Ureter (tissue), 1 donor: ENCODE data around the gene NUDT16L1. TPM values are rescaled to one million over a fixed set of nuclear protein-coding genes. Genes with fewer than 3 reads are reported as not detected.

ENCODE experiments used
- DNase-seq: peaks from one replicate; pipeline ENCODE4 v3.0.0-alpha.2; 2020; ENCODE audit warnings: low spot score
- total RNA-seq: library from RNA; stranded (reverse); gene quantifications from one replicate; pipeline ENCODE4 v1.2.4, GENCODE V29; 2023
- donor health status: DM: yes; HTN: yes; CAD: no.

The NUDT16L1 gene
- total RNA-seq, 1 donor from 2014 or later = 33.1 TPM

DNA sequence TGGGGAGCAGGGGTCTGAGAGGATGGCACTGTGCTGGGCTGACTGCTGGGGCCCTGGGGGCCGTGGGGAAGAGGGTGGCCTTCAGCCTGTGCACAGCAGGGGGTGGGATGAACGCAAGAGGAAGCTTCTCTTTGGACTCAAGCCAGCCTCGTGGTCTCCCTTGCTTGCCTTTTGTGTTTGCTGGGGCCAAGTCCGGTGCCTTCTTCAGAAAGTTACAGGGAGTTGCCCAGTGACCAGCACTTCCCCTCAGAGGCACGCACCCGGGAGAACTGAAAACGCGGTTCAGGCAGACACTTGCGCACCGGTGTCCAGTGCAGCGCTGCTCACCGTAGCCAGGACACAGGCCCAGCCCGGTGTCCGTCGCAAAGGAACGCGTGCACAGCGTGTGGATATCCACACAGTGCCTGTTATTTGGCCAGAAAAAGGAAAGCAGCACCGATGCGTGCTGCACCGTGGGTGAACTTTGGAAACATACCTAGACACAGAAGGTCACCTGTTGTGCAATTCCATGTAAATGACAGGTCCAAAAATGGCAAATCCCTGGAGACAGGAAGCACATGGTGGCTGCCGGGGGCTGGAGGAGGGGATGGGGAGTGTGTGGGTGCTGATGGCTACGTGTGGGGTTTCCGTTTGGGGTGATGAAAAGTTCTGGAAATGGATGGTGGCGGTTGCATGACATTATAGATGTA lies 29.4 kb upstream of the NUDT16L1 start:
- no peak for DNase-seq

DNA sequence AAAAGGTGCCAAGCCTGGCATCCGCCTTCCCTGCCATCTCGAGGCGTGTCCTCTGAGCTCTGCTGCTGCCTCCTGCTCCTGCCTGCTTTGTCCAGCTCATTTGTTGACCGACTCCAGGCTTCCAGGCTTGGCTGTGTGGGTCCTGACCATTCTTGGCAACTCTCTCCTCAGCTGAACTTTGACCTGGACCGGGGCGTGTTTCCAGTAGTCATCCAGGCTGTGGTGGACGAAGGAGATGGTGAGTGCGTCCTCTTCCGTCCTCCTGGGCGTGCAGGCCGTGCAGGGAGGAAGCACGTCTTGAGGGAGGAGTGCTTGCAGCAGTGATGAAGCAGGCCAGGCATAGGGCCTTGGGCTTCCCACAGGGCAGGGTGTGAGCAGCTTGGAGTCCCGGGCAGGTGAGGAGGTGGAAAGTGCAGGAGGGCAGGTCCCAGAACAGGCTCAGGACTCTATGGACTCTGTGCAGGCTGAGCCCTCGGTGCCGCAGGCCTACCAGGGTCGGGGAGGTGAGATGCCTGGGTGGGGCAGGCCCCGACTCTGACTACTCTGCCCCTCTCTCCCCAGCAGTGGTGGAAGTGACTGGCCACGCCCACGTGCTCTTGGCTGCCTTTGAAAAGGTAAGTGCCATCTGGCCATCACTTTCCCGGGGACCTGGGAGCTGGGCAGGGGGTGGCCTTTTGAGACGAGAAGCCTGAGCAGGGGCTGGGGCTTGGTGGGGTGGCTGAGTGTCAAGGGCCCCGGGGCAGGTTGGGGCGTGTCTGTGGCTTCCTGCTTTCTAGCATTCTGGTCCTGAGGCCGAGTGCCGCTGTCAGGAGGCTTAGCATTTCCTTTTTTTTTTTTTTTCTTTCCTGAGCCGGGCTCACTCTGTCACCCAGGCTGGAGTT lies 28.6 kb upstream of the NUDT16L1 start:
- no peak for DNase-seq

DNA sequence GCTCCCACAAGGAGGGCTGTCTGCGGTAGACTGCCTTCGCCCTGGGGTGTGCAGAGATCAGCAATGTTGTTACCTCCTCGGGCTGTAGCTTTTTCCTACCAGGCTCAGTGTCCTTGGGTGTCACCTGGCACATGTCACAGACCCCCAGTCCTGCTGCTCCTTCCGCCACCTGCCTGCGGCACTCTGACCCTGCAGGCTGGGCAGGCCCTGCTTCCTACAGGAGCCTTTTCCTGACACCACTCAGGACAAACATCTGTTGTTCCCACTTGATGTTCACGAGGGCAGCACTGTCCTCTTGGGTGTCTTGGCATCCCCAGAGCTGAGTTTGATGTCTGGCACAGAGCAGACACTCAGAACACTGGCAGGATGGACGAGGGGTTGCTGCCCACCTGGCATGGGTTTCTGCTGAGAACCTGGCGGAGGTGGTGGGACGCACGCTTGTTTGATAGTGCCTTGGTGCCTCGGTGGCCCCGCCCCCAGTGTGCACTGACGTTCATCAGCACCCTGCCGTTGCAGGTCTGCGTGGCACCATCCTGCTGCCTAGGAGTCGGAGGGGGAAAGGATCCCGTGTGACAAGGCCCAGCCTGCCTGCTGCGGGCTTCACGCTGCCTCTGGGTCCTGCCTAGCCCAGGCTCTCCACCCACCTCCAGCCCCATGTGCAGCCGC lies 26.7 kb upstream of the NUDT16L1 start:
- DNase-seq = no peak

DNA sequence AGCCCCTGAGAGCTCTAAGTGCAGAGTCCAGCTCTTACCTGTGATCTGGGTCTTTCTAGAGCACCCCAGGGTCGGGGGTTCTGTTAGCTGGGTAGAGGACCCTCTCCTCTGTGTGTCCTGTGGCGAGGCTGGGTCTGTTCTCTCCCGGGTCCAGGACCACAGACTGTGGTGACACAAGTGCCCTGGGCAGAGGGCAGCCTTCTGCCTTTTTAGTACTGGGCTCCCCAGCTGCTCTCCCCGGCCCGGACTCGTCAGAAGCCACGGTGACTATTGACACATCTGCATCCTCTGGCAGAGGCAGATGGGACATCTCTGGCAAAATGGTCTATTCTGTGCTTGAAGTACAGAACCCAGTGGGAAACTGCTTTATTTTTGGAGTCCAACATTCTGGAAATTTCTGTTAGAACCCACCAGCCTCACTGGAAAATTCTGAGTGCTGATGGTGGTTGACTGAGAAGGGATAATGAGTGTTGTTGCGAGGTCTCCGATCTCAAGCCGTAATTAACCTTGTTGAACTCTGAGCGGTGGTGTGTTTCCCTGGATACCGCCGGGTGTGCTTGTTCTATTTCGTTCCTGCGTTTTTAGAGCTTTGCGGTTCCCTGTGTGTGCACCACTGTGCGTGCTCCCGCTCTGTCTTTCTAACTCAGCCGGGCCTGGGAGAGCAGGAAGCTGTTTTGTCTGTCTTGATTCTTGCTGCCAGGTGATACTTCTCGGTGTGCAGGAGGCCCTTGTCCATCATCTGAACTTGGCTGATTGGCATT lies 26.0 kb upstream of the NUDT16L1 start:
- no peak for DNase-seq

DNA sequence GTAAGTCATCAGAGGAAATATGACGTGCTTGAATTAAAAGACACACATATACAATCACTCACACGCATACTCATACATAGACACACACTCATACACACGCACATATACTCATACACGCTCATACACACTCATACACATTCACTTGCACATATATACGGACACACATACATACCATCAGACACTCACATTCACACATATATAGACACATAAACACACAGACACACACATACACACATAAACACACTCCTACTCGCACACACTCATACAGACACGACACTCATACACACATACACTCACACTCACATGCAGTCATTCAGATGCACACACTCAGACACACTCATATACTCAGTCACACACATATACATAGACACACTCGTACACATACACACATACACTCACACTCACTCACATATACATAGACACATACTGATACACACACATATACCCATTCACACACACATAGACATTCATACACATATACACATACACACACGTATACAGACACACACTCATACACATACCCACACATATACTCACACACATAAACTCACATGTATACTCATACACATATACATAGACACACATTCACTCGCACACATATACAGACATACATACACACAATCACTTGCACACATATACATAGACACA lies 24.9 kb upstream of the NUDT16L1 start:
- no peak for DNase-seq

DNA sequence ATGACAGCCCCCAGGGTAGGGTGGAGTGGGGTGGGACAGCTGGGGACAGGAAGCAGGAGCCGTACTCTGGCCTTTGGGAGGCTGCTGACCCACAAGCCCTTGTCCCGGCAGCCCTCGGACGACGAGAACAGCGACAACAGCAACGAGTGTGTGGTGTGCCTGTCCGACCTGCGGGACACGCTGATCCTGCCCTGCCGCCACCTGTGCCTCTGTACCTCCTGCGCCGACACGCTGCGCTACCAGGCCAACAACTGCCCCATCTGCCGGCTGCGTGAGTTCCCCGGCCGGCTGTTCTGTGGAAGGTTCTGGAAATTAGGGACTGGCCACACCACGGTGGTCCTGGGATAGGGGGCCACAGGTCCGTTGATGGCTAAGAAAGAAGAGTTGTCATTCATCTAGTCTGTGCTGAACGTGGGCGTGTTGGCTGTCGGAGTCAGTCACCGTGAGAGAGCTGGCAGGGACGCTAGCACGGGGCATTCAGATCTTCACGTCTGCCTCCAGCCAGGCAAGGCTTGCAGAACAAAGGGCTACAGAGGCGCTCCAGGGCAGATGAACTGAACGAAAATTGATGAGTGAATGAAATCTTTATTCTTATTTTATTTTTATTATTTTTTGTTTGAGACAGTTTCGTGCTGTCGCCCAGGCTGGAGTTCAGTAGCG lies 19.8 kb upstream of the NUDT16L1 start:
- no peak for DNase-seq

DNA sequence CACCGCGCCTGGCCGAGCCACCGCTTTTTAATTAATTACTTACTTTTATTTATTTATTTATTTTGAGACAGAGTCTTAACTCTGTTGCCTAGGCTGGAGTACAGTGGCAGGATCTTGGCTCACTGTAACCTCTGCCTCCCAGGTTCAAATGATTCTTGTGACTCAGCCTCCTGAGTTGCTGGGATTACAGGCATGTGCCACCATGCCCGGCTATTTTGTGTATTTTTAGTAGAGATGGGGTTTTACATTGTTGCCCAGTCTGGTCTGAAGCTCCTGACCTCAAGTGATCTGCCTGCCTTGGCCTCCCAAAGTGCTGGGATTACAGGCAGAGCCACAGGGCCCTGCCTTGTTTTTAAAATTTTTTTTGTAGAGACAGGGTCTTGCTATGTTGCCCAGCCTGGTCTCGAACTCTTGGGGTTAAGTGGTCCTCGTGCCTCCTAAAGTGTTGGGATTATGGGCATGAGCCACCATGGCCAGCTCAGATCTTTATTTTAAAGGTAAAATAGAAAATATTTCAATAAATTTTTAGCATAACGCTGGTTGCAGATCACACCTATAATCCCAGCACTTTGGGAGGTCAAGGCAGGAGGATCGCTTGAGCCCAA lies 18.3 kb upstream of the NUDT16L1 start:
- DNase-seq = no peak

DNA sequence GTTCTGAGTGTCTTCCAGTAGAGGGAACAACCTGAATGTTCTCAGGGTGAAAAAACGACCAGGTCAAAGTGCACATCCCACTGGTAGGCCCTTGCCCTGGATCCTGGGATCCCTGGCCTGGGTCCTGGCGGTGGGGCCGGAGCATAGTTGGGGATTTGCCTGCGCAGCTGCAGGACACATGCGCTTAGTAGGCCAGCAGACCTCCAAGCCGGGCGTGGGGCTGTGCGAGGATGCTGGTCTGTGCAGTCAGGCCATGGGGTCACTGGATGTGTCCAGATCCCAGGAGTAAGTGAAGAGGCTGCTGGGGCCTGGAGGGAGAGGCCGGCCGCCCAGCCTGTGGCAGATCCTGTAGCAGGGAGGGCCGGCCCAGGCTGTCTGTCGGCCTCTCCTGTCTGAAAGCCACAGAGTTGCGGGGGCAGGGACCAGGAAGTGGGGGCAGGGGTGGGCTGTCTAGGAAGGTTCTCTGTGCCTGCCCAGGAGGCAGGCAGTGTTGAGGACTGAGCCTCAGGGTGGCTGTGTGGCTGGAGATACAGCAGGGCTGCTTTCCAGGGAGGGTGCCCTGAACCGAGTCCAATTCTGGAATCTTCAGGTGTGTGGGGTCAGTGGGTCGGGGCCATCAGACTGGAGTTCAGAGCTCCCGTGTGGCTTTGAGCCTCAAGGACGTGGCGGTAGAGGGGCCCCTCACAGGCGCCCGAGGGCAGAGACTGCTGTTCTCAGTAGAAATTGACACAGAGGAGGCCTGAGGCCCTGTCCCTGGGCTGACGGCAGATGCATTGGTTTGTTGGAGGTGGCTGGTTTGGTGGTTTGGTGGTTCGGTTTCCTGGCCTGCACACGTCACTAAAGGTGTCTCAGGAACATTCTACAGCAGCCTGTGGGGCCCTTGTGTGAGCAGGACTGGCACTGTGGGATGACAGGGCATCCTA lies 17.2 kb upstream of the NUDT16L1 start:
- DNase-seq = no peak

DNA sequence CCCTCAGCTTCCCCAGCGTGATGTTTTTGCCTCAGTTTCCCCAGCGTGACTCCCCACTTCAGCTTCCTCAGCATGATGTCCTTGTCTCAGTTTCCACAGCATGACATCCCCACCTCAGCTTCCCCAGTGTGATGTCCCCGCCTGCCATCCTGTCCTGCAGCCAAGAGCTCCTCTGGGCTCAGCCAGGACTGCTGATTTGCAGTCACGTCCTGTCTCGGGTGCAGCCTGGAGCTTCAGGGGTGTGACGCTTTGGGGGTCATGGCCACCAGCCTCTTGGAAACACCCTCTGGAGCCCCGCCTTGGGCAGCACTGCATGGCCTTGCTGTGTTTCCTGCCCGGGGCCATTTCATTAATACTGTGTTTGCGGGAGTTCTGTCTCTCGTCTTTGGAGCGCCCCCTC lies 16.5 kb upstream of the NUDT16L1 start:
- DNase-seq = no peak

DNA sequence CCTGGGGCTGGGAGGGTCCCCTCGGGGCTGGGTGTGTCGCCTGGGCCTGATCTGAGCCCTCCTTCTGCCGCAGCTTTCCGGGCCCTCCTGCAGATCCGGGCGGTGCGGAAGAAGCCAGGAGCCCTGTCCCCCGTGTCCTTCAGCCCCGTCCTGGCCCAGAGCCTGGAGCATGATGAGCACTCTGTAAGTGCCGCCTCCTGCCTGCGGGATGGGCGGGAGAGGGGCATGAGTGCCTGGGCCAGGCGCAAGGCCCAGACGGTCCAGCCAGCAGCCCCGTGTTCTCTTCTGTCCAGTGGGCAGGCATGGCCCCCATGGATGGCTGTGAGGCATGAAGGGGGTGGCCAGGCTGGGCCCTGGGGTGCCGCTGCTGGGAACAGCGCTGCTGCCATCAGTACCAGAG lies 16.0 kb upstream of the NUDT16L1 start:
- no peak for DNase-seq

DNA sequence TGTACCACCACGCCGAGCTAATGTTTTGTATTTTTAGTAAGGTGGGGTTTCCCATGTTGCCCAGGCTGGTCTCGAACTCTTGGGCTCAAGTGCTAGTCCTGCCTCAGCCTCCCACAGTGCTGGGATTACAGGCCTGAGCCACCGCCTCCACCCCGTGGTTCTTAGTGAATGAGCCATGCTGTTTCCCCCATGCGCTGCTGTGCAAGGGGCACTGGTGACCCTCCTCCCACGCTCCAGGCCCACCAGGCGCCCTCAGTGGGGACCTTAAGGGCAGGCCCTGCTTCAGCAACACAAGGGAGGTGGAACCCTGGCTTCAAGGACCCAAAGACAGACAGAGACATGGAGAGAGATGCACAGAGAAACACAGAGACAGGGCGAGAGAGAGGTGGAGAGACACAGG lies 15.4 kb upstream of the NUDT16L1 start:
- DNase-seq = no peak

DNA sequence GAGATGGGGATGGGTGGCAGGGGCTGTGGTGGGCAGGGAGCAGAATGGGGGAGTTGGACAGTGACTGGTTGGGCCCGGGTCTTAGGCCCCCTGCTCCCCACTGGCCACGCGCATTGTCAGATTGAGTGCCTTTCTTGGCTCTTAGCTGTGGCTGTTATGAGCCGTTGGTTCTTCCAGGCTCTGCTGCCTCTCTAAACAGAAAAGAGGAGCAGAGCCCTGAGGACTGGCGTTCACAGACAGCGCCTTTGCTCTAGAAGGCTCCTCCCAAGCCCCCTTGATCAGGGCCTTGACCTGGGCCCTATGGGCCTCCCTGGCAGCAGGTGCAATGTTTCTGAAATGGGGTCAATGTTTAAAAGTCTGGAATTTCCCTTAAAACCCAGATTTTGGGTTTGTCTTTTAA lies 14.8 kb upstream of the NUDT16L1 start:
- no peak for DNase-seq

DNA sequence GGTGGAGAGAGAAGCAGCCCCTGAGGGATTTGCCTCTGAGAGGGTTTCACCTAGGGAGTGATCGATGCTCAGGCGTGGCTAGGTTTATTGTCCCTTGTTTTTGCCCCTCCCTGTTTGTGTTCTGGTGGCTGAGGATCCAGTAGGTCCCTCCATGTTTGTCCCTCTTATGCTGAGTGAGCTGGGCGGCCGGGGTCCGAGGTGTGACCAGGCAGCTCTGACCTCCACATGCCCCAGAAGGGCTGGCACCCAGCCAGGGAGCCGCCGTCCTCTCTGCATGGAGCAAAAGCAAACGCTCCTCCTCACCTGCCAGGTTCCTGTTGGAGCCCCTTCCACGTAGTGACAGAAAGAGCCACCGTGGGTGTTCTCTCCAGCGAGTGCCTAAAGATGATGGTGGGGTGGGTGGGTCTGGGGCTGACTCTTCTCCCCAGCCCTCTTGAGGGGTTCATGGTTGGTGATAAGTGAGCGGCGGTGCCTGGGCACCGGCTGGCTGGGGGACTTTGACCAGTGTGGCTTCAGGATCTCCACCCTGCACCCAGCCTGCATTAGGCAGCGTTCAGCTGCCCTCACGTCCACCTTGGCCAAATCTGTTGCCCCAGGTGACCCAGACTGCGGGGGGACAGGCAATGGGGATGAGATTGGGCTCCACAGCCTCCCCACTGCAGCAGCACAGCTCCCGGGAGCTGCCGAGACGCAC lies 14.1 kb upstream of the NUDT16L1 start:
- no peak for DNase-seq

DNA sequence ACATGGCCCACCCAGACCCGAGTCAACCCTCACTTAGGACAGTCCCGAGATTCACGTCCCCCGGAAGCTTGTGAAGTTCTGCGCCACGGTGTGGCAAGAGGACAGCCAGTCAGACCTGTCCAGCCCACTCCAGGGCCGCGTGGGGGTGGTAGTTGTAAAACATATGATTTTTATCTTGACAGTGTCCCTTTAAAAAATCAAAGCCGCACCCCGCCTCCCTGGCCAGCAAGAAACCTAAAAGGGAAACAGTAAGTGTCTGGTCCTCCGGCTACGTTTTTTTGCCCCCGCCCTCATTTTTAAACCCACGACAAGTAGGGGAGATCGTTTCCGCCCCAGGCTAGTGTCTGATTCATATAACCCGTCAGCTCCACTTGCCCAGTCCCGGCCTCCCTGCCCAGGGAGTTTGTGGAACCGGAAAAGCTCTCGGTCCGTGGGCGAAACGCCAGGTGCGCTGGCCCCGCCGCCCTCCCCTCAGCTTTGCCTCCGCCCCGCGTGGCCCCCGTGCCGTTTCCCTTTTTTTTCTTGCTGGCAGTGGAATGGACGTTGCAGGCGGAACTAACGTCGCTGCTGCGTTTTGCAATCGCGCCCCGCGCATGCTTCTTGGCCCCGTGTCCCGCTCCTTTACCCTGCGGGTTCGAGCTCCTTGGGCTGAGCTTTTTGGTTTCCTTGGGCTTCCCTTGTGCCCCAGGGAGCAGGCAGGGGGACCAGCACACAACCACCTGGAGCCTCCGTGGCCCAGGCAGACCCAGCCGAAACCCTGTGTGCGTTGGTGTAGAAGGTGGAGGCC lies 13.3 kb upstream of the NUDT16L1 start:
- peak; percentile 89 for DNase-seq

DNA sequence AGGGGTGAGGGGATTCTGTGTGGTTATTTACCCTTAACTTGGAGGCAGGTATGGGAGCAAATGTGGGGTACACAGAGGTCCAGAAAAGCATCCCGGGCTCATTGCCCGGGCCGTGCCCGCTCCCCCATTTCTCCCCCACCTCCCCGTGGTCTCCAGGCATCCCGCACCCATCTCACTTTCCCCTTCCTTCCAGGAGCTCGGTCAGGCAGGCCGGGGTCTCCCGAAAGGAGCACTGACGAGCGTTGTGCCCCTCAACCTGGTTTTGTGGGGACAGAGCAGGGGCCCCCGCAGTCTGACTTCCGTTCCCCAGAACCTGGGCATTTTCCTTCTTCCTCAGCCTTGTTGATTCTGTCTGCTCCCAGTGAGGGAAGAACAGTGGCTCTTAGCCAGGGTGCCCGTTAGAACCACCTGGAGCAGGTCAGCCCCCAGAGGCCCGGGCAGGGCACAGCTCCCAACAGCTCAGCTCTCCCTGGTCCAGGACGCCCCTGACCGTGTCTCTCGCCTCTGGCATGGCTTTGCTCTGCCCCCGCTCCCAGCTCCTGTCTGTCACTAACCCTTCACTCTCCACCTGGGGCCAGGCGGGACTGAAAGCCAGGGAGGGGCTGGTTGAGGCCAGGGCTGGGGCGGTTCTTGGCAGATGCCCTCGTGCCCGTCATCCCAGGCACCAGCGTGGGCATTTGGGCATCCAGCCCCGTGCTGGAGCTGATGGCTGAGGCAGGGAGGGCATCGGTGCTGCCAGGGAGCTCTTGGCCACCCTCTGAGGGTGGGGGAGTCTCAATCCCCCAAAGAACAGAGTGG lies 12.5 kb upstream of the NUDT16L1 start:
- no peak for DNase-seq

DNA sequence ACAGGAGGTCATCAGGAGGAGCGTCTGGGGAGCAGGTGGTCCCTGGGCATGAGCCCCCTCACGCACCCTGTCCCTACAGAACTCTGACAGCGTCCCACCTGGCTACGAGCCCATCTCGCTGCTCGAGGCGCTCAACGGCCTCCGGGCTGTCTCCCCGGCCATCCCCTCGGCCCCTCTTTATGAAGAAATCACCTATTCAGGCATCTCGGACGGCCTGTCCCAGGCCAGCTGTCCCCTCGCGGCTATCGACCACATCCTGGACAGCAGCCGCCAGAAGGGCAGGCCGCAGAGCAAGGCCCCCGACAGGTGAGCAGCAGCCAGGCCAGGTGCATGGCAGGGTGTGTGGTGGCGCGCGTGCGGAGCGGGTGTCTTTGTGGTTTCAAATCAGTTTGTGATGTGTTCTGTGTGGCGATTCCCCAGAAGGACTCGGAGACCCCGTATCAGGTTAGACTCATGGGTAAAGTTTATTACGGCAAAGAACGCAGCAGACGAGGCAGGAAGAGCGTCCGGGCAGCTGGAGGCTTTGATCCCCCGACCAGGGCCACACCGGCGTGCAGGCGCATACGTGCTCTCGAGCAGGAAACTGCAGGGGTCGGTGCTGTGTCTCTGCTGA lies 11.8 kb upstream of the NUDT16L1 start:
- no peak for DNase-seq
